ENCODE data around the gene LLGL2.

LLGL2 gene

GRCh38 chr17:75525806-75526554 is 483 bp downstream of the LLGL2 start:
- no peak for DNase-seq

GRCh38 chr17:75526555-75527270 is 1.2 kb downstream of the LLGL2 start:
- no peak for DNase-seq

DNA sequence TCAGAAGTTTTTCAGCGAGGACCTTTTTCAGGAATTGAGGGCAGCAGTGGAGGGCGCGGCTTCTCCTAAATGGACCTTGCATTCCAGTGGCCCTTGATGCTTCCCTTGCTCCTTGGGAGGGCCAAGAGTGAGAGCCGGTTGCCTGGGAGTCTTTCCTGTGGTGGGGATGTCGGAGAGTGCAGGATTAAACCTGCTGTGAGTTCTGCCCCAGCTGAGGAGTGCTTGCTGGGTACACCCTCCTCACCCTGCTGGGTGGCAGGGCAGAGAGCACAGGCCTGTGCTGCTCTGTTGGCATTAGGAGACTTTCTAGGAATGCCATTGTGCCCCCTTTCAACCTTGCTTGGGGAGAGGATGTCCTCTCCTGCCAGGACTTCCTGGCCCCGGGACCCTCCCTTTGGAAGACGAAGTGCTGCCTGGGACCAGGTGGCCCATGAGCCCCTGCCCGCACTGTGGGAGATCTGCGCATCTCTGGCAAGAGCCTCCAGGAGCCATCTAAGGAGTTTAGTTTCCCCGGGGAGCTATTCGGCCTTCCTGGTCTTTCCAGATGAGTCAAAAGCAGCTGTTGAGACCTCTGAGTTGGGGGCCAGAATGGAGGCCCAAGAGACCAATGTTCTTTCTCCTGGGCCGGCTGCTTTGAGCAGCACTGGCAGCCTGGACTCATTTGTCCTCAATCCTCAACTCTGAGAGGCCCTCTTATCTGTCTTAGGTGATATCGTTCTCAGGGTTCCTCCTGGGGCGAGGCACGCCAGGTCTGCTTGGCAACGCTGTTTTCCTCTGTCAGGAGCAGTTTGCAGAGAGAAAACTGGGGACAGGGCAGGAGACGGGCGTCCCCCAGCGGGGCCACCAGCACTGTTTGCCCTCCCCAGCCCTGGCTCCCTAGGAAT is 5.6 kb downstream of the LLGL2 start:
- DNase-seq = no peak

DNA sequence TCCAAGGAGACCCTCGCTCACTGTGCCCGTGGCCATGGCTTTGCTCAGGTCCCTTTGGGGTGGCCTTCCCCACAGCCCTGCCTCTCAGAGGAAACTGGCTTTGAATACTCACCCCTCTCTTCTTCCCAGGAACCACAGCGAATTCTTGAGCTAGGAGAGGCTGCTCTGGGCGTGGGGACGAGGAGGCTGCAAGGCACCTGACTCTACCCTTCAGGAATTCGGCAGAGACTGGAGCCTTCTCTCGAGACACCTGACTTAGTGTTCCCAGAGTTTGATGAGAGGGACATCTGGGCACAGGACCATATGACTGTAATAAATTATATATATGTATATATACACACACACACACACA is 6.2 kb downstream of the LLGL2 start:
- no peak for DNase-seq

DNA sequence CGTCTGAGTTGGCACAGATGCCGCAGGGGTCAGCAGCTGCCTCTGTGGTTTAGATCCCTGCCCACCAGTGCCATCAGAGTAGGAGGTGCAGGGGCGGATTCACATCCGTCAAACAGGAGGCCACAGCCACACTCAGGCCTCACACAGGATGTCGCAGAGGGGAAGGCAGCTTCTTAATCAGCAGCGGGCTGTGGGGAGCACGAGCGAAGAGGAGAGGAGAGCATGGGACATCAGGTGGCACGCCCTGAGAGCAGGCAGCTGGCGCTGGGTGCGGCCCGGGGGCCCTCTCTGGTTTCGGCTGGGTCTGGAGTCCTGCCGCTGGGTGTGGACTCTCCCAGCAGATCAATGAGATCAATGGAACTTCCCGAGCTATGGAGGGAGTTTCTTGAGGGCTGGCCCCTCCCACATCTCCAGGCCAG is 9.6 kb downstream of the LLGL2 start:
- no peak for DNase-seq

DNA sequence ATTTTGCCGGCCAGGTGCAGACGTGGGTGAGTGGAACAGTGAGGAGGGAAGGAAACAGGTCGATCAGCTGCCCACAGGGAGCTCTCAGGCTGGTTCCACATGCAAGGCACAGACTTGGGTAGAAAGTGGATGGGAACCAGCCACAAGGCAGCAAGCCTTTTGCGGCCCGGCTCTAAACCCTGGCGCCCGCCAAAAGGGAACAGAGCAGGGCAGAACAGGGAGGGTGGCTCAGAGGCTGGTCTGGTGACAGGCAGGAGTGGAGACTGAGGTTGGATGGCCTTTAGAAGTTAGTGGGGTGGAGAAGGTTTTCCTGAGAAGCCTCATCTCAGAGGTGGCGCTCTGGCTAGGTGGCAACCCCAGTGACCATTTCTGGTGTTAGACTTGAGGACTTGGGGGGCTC is 10.4 kb downstream of the LLGL2 start:
- no peak for DNase-seq

DNA sequence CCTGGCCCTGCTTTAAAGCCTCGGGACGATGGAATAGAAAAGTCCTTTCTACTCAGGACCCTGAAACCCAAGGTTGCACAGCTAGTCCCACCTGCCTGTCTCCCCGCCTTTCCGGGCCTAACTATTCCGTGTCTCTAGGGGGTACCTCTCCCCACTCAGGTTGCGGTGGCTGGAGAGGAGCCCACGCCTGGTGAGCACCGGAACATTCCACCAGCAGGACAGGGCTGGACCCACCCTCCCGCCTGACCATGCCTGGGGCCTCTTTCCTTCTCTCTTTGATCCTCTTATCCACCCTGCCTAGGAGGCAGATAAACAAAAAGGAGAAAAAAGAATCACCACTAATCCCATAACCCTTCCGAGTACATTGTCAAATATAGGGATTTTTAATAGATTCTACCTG is 10.9 kb downstream of the LLGL2 start:
- no peak for DNase-seq

DNA sequence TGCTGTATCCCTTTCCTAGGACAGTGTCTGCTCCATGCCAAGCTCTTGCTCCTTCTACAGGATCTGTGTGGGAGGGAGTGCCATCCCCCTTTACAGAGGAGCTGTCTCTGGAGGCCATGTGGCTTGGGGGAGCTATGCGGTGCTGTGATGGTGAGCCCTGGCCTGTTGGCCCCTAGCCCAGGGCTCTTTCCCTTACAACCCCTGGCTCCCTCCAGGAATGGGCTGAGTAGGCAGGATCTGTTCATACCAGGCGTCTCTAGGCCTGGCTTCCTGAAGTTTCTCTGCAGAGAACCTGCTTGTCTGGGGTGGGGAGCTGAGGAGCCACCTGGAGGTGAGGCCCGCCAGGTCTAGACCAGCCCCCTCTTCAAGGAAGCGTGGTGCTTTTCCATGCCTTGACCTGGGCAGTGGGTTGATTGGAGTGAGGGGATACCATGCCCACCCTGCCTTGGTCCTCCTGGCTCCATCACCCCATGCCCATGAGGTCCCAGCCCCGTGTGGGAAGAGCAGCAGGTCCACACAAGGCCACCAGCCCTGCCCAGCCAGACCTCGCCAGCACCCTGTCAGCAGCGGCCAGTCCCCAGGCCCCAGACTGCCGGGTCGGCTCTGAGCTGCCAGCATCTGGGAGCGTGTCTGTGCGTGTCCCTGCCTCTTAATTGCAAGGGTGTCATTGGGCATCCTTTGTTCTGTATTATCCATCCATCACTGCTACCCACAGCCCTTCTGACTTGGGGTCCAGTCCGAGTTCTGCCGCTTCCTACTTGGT is 14.7 kb downstream of the LLGL2 start:
- DNase-seq = no peak

DNA sequence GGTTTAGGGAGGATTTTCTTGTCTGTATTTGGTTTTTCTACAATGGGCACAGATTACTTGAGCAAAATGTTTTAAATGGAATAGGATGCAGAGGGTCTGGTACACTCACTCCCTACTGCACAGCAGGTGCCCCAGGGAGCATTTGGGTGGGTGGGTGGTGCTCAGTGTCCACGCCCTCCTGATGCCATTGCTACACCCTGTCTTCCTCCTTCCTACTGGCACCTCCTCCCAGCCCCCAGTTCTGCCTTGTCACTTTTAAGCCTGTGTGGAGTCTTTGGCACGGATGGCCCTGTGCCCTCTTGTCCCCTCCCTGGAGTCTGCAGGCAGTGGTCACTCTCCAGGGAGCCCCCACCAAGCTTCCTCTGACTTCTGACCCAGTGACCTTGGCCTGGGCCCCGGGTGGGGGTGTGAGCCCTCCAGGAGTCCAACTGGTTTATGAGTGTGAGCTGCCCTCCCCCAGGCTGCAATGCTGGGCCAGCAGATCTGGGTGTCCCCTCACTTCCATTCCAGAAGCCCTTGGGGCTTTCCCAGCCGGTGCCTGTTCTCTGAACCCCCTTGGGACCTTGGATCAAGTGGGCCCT is 15.5 kb downstream of the LLGL2 start:
- no peak for DNase-seq

- DNase-seq = no peak
These were observed 16.7 kb downstream of the LLGL2 start for GRCh38 chr17:75542229-75542628.

GRCh38 chr17:75542728-75543336 is 17.3 kb downstream of the LLGL2 start:
- DNase-seq = no peak

GRCh38 chr17:75544250-75544649 is 18.8 kb downstream of the LLGL2 start:
- DNase-seq = no peak

GRCh38 chr17:75546181-75546580 is 20.7 kb downstream of the LLGL2 start:
- DNase-seq = no peak

- DNase-seq = no peak
These were observed 21.6 kb downstream of the LLGL2 start for GRCh38 chr17:75547091-75547490.

DNA sequence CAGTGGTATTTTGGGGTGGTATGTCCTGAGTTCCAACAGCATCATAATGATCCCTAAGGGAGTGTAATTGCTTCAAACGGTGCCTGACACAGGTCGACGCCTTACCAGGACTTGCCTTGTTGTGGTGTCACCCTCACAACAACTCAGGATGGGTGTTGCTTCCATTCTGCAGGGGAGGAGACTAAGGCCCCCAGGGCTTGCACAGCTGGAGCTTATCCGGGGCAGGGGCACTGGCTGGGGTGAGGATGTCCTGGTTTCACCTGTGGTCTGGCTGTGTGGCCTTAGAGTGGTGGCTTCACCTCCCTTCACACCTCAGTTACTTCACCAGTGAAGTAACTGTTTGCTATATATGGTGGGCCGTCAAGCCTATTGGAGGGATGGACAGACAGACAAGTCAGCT is 23.3 kb downstream of the LLGL2 start:
- DNase-seq = no peak

DNA sequence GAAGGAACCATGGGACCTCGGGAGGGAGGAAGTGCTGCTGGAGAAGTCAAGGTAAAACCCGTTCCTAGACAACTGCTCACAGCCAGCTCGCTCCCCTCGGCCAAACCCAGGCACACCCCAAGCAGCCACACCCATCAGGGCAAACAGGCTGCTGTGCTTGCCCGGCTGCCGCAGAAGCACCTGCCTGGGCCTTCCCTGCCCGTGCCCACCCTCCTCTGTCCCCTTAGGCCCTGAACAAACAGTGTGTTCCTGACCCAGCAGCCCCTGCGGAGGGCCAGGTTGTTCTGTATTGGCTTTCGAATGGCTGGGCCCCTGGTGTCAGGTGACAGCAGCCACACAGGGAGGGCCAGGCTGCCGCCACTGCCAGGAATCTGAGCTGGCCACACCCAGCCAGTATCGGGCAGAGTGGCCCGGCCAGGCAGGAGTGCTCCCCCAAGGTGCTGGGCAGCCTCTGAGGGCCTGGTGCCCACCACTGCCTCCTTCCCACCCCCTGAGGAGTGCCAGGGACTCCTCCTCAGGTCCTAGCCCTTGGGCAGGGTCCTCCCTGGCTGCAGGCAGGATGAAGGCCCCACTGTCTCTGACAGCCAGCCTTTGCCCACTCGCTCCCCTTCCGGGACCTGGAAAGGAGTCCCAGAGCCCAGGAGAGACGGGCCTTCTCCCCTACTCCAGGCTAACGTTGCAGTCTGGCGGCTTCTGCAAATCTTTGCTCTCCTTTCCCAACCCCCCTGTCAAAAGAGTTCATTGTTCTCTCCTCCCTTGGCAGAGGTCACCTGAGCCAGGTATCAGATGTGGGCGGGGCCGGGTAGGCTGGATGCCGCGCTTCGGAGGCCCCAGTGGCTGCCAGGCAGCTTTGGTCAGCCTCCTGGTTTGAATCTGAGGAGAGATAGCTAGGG is 24.0 kb downstream of the LLGL2 start:
- no peak for DNase-seq

- no peak for DNase-seq
These were observed 24.6 kb downstream of the LLGL2 start for GRCh38 chr17:75550139-75550465.

GRCh38 chr17:75551266-75551665 is 25.8 kb downstream of the LLGL2 start:
- no peak for DNase-seq

GRCh38 chr17:75552425-75553294 is 27.2 kb downstream of the LLGL2 start:
- no peak for DNase-seq
